ENCODE results near the gene STK25.

Gene STK25

DNA sequence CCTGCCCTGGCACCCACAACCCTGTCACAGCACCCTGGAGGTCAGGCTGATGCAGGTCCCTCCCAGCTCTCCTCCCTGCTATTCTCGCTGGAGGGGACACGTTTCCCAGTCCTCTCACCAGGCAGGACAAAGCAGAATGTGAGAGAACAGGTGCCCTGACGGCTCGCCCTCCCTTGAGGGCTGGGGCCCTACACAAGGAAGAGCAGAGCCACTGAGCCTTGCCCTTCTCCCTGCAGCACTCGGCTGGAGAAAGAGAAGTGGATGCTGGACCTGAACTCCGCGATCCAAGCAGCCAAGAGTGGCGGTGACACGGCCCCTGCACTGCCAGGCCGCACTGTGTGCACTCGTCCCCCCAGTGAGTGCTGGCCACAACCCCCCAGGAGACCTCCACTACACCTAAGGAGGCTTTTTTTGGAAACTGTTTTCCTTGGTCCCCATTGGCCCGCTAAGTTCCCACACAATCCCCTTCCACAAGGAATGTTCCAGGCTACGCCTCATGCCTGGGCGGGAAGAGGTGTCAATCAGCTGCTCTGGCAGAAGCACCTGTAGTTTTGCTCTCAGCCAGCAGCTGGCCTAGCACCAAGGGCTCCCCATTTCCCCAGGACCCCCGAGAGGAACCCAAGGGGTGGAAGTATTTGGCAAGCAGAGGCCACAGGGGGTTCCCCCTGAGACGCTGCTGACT, 17.4 kb downstream of the STK25 start:
- DNase-seq (ENCODE audit: low read depth): no peak
- TF ChIP-seq, protein P1, sequence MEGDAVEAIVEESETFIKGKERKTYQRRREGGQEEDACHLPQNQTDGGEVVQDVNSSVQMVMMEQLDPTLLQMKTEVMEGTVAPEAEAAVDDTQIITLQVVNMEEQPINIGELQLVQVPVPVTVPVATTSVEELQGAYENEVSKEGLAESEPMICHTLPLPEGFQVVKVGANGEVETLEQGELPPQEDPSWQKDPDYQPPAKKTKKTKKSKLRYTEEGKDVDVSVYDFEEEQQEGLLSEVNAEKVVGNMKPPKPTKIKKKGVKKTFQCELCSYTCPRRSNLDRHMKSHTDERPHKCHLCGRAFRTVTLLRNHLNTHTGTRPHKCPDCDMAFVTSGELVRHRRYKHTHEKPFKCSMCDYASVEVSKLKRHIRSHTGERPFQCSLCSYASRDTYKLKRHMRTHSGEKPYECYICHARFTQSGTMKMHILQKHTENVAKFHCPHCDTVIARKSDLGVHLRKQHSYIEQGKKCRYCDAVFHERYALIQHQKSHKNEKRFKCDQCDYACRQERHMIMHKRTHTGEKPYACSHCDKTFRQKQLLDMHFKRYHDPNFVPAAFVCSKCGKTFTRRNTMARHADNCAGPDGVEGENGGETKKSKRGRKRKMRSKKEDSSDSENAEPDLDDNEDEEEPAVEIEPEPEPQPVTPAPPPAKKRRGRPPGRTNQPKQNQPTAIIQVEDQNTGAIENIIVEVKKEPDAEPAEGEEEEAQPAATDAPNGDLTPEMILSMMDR (conservative IDR thresholded peaks at IDR 0.05; ENCODE audit: low read length): no peak
- no peak overlapping the region for H3K4me3 ChIP-seq (ENCODE audit: low read length)

DNA sequence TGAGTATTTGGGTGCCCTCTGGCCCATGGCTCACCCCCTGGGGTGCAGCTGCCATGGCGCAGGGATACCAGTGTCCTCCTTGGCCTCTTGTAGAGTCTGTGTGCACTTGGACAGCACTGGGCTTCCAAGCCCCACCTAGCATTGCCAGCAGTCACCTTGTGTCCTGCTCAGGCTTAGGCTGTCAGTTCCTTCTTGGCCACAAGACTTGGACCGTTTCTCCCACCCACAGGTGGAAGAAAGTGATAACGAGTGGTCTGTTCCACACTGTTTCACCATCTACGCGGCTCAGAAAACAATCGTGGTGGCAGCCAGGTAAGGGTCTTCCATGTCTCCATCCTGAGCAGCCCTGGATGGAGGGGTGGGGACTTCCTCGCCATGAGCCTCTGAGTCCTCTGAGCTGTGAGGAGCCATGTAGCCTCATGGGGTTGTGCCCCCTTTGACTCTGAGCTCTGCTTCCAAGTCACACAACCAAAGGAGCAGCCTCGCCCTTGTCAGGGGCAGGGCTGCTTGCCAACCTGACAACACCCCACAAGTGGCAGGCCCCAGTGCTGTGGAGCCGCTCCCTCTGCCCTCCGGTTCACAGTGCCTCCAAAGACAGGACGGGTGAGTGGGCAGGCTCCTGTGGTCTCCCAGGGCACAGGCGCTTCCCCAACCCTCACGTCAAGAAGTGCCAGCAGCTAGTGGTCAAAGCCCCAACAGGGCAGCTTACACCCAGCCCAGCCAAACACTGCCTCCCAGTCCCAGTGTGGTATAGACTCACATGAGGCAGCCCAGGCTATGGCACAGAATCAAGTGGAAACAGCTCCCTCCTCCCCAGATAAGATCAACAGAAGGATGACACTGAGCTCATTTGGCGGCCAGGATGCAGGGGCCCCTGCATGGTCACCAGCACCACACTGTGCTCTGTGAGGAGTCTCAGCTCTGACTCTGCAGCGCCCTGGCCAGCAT, 18.4 kb downstream of the STK25 start:
- H3K4me3 ChIP-seq (ENCODE audit: low read length): no peak overlapping the region
- DNase-seq (ENCODE audit: low read depth): no peak
- TF ChIP-seq, protein P1 (conservative IDR thresholded peaks at IDR 0.05; ENCODE audit: low read length): no peak

DNA sequence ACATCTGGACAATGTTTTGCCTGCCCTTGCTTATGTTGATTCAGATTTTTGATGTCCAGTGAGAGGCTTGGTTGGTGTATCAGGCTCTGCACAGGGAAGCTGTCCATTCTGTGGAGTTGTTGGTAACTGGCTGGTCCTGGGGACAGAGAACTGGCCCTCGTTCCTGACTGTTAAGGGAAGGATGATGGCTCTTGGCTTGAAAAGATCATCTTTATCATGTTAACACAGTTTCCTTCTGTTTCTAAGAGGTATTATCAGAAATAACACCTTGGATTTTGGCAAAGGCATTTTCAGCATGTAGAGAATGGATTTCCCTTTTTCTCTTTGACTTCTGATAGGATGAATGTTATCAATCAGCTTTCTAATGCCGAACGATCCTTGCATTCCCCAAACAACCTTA, 19.3 kb downstream of the STK25 start:
- no peak overlapping the region for H3K4me3 ChIP-seq (ENCODE audit: low read length)
- no peak for DNase-seq (ENCODE audit: low read depth)
- TF ChIP-seq, protein P1 (conservative IDR thresholded peaks at IDR 0.05; ENCODE audit: low read length): no peak

DNA sequence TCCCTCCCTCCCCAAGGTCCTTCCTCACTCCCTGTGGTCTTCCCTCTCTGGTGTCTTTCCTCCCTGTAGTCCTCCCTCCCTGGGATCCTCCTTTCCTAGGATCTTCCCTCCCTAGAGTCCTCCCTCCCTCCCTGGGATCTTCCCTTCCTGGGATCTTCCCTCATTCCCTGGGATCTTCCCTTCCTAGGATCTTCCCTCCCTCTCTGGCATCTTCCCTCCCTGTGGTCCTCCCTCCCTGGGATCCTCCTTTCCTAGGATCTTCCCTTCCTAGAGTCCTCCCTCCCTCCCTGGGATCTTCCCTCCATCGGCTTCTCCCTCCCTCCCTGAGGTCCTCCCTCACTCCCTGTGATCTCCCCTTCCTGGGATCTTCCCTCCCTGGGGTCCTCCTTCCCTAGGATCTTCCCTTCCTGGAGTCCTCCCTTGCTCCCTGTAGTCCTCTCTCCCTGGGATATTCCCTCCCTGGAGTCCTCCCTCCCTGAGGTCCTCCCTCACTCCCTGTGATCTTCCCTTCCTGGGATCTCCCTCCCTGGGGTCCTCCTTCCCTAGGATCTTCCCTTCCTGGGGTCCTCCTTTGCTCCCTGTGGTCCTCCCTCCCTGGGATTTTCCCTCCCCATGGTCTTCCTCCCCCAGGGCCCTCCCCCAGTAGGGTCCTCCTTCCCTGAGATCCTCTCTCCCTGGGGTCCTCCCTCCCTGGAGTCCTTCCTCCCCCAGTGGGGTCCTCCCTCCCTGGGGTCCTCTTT, 23.0 kb downstream of the STK25 start:
- TF ChIP-seq, protein P1 (conservative IDR thresholded peaks at IDR 0.05; ENCODE audit: low read length): no peak
- no peak for DNase-seq (ENCODE audit: low read depth)
- no peak overlapping the region for H3K4me3 ChIP-seq (ENCODE audit: low read length)

GRCh38 chr2:241483305-241483704, 25.1 kb downstream of the STK25 start:
- TF ChIP-seq, protein P1 (conservative IDR thresholded peaks at IDR 0.05; ENCODE audit: low read length): no peak
- DNase-seq (ENCODE audit: low read depth): no peak
- no peak overlapping the region for H3K4me3 ChIP-seq (ENCODE audit: low read length)

DNA sequence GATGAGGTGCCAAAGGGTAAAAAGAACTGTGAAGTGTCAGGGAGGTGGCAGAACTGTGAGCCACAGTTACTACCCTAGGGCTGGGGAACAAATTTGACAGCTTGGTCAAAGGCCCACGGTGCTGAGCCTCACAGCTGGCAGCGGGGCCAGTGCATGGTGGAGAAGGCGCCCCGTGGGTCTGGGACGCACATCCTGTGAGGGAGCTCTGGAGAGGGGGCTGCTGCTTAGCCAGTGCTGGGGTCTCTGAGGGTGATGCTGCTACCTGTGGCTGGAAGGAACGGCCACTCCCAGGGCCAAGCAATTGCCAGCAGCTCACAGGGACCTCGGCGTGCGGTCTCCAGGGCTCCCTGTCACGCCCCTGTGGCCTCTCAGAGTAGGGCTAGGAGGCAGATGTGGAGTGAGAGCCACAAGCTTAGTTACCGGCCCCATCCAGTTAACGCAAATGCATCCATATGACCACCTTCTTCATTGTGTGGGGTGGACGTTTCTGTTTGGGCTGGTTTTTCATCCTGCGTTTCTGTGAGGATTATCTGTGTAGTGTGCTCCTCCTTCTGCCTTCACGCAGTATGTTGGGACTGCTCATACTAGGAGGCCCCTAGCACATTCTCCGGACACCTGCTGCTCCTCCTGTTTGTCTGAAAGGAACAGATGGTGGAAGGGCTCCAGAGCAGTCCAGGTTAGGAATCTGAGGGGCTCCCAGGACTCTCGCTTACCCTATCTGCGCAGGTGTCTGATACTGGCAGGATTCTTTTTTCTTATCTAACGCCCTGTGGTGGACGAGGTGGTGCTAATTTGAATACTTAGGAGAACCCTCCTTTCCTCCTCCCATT, 26.0 kb downstream of the STK25 start:
- H3K4me3 ChIP-seq (ENCODE audit: low read length): no peak overlapping the region
- DNase-seq (ENCODE audit: low read depth): no peak
- TF ChIP-seq, protein P1 (conservative IDR thresholded peaks at IDR 0.05; ENCODE audit: low read length): no peak
